ENCODE data around the gene KIF13A.
"Not testable (repeated sequence)": the region's sequence is repeated elsewhere in the genome, so short reads cannot be mapped to it uniquely, and the experiment has no call there.

Gene KIF13A

DNA sequence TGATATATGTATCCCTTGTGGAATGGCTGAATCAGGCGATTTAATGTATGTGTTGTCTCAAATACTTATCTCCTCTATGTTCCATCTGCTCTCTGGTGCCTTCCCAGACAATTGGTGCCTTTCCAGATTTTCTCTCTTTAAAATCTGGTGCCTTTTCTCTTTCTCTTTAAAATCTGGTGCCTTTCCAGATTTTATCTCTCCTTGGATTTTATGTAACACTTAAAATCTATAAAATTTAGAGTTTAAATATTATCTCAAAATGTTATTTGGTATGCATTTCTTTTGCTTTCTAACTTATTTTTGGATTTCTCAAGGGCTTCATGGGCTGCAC, 116.3 kb downstream of the KIF13A start:
- DNase-seq (ENCODE audit: low read depth in 2 of 2): no peak

DNA sequence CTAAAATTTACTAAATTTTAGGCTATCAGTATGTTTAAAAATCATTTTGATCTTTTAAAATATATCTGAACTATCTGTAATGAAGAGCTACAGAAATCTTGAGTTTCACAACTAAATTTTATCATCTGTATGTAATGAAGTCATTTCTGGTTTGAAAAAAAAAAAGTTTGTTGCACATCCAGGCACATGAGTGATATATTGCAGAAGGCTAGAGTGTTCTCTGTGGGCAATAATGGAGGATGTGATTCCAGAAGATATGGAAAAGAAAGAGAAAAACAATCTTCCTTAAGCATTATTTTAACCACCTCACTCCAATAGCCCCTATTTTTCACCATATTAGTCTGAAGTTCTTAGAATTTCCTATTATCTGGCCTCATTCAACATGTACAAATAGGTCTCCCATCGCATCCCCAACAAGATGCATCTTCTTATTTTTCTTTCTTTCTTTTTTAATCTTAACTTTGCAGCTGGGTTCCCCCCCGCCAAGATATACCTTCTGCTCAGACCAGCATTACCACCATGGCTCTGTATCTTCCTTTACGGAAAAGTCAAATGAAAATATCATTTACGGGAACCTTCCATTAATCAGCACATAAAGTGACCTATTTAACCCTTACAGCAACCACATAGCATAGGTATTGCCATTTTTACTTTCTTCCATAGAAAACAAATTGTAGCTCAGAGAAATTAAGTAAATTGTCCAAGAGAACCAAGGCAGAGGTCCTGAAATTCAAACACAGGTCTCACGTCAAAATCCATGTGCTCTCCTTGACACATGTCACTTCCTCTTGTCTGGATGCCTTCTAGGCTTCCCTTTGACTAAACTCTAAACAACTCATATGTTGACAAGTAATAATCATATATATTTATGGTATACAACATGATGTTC, 116.9 kb downstream of the KIF13A start:
- DNase-seq (ENCODE audit: low read depth in 2 of 2): no peak

DNA sequence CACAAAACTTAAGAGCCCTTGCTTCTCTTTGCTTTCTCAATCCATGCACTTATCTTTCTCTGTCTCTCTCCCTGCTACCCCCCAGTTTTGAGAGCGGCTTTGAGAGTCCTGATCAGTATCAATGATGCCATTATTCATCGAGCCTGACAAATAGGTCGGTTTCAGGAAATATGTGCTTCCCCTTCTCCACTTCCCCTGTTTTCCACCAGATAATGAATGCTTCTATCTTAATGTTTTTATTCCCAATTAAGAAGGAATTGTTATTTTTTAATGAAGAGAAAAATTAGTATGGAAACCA, 117.7 kb downstream of the KIF13A start:
- DNase-seq (ENCODE audit: low read depth in 2 of 2): no peak

DNA sequence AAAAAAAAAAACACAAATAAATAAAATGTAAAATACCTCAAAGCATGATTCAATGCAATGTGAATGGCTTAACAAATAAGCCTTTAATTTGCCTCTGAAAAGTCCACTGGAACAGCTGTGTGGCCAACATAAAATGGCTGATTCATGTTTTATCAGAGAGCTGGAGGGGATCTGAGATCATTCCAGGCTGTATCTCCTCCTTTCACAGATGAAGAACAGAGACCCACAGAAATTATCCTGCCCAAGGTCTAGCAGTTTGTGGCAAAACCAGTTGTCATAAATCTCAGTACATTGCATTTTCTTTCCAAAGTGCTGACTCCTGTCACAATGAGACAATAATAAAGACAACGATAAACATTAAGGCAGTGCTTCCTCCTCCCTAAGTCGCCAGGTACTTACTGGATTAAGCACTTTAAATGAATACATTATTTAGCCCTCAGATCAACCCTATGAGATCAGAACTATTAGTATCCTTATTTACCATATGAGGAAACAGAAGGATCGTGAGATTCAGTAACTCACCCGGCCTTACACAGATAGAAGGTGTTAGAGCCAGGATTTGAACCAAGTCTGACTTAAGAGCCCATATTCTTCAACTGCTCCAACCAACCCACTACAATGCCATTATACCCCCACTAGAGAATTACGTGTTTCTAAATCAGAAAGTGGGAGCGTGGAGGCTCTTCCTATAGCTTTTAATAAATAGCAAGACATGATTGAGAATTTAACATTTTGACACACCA, 118.3 kb downstream of the KIF13A start:
- DNase-seq (ENCODE audit: low read depth in 2 of 2): no peak

DNA sequence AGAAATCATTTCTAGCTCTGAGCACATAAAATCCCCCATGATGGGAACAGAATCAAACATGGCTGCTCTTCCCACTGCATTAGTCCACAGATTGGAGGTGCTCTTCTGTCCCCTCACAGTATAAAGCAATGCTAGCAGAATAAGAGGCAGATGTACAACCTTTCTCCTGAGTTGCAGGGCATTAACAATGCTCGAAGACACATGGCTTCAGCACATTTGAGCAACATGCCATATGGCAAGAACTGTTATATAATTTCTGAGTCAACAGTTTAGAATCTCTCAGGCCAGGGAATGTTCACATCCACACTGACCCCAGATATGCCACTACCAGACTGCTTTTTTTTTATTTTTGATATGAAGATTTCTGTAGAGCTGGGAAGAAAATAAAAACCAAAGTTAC, 119.6 kb downstream of the KIF13A start:
- DNase-seq (ENCODE audit: low read depth in 2 of 2): no peak

DNA sequence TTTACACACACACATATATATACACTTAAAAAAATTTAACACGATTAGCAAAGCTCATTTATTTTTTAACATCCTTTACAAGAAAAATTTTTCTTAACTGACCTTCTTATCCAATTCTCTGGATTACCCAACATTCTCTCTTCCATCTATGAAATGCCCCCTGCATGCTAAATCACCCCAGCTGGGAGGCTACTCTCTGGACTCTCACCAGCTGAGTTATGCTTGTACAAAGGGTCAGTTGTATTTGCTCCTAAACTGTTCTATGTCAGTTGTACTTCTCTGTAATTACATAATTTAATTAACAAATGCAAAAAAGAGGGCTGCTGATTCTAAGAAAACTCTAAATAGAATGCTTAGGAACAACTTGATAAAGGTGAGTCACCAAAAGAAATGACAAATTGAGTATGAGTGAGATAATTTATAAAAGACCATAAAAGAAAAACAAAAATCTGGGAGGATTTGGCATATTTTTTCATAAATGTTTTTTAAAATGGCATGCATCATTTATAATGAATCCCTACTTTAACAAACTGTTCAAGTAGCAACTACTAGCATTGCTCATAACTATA, 120.5 kb downstream of the KIF13A start:
- DNase-seq (ENCODE audit: low read depth in 2 of 2): no peak

DNA sequence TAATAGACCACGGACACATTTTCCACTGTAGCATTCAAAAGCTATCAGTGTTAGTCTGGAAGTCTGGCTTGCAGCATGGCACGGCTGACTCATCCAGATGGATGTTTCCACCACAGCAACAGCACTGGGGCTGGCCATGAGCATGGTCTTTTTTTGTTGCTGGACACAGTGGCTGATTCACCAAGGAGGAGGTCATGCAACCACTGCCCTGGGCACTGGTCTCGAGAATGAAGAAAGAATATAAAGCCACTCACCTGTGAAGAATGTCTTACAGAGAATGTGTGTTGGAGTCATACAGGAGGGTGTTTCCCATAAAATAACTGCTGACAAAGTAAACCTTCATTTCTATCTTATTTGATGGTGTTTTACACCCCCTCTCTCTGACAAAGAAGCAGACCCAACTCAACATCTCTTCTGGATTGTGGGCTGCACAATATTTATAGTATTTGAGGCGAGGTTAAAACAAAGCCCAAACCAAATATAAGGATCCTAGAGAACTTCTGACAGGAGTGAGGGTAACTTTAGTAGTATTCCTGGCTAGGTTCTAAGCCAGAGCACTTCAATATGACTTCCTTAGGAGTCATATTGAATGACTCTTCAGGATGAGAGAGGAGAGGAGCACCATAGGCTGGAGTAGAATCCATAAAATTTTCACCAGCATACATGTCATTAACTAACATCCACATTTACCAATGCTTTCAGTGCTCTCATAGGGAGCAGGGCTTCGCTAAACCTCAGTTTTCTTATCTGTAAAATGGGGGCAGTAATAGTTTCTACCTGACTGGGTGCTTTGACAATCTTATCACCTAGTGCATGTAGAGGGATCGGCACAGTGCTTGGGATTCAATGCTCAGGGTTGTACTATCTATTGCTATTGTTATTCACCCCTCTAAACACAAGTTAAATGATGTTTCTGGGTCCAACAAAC, 121.4 kb downstream of the KIF13A start:
- DNase-seq (ENCODE audit: low read depth in 2 of 2): no peak

DNA sequence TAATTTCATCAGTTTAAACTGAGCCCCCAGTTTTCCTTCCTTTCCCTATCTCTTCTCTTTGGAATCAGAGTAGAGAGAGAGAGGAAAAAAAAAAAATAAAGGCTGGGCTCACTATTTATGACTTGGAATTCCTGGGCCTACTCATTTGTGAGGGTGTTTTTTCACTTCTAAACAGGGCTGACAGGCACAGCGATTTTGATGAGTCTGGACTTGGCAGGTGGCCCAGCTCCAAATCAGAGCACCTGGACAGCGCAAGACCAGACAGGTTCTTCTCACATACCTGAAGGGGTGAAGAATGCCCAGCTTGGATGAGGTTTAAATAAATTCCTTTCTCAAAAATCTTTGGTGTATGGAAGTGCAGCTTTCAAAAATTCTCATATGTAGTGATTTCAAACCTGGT, 122.2 kb downstream of the KIF13A start:
- no peak for DNase-seq (ENCODE audit: low read depth in 2 of 2)

DNA sequence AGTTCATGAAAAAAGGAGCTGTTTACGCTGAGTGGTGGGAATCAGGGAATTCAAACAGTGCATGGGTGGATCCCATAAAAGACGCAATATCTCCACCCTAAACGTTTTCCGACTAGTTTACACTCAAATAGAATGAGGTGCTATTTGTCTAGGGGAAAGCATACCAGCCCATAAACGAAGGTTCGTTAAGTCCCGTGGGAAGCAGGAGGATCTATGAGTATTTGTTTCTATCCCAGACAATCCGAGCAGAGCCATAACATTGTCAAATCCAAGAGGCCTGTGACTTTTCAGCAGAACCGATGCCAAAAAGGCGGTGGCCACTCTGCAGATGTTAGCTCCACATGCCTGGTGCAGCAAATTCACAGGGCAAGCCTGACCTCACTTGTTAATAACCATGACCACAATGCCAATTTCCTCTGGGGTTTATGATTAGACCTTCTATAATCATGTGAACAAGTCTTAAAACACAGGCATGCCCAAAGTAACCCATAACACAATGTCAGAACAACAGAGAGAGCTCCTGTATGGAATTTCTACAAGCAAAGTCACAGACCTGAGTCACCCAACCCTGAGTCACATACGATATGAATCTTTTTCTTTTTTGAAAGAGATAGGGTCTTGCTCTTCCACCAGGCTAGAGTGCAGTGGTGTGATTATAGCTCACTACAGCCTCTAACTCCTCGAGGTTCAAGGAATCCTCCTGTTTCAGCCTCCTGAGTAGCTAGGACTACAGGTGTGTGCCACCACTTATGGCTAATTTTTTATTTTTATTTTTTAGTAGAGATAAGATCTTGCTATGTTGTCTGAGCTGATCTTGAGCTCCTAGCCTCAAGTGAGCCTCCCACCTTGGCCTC, 123.3 kb downstream of the KIF13A start:
- DNase-seq (ENCODE audit: low read depth in 2 of 2): no peak

DNA sequence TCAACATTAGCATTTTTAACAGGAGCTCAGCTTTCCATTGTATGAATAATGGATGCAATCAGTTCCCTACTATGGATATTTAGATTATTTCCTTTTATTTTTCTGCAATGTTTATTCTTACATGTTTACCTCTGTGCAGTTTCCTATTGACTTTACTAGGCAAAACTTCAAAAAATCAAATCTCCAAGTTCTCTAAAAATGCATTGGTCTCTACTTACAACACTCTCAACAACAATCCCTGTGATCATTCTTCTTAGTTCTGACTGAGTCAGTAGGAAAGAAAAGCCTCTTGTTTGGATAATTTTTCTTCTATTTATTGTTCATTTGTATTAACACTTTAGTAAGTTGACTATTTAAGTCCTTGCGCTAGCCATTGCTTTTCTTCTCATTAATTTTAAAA, 126.1 kb downstream of the KIF13A start:
- DNase-seq (ENCODE audit: low read depth in 2 of 2): no peak

DNA sequence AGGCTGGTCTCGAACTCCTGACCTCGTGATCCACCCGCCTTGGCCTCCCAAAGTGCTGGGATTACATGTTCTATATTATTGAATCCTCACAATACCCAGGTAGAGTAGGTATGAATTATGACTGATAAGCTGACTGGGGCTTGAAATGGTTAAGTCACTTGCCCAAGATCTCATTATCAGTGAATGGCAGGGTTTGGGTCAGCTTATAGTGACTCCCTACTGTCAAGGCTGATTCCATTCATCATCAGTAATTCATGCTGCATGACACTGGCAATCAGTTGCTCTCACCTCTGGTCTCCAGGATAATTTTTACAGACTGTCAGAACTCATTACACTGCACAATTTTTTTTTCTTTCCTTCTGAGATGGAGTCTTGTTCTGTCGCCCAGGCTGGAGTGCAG, 127.6 kb downstream of the KIF13A start:
- DNase-seq (ENCODE audit: low read depth in 2 of 2): no peak

DNA sequence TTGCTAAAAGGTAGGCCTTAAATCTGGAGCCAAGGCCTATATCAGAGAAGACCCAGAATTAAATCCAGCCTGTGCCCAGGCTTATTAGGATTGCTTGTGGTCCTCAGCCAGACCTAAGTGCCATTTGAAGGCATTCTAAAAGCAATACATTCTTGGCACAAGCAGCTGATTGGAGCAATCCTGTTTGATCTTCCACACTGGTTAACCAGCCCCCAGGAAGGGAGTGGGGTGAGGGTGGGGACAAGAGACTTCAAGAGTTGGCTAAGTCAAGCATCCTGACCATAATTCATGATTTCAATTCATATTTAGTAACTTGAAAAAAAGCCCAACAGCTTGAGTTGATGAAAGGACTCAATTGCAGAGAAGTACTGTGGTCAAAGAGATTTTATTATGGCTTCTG, 128.9 kb downstream of the KIF13A start:
- no peak for DNase-seq (ENCODE audit: low read depth in 2 of 2)

DNA sequence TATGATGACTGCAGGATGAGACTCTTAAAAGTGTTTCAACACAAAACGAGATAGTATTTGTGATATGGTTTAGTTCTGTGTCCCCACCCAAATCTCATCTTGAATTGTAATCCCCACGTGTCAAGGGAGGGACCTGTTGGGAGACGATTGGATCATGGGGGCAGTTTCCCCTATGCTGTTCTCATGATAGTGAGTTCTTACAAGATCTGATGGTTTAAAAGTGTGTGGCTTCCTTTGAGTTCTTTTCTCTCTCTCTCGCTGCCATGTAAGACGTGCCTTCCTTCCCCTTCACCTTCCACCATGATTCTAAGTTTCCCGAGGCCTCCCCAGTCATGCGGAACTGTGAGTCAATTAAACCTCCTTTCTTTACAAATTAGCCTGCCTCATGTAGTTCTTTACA, 130.2 kb downstream of the KIF13A start:
- not testable (repeated sequence) for DNase-seq (ENCODE audit: low read depth in 2 of 2)

DNA sequence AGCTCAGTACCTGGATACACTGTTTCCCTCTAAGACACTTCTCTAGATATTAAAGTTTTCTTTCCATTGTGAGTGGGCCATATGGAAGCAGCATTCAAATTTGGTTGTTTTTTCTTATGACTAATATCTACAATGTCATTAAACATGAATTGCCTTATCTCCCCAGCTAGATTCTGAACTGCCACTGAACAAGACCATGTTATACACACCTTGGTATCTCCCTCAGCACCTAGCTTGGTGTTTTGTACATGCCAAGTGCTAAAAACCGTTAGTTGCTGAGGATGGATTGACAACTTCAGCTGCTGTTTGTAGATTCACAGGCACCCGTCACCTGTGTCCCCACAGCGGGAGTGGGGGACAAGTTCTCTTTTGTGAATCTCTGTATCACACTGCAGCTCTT, 131.1 kb downstream of the KIF13A start:
- no peak for DNase-seq (ENCODE audit: low read depth in 2 of 2)

DNA sequence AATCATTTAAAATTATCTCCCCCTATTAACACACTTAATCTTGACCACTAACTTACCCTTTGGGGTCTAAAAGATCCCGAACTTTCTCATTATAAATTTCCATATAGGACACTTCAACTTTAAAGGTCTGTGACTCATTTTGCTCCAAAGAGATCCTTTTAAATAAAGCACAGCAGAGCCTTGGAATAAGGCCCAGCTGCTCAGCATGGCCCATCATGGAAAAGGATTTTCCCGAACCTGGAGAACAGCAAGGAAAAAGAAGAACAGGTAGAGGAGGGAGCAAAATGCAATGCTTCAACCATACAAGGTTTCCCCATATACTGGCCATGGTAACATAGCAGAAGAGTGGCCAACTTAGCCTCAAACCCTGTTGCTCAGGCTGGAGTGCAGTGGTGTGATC, 132.1 kb downstream of the KIF13A start:
- no peak for DNase-seq (ENCODE audit: low read depth in 2 of 2)

DNA sequence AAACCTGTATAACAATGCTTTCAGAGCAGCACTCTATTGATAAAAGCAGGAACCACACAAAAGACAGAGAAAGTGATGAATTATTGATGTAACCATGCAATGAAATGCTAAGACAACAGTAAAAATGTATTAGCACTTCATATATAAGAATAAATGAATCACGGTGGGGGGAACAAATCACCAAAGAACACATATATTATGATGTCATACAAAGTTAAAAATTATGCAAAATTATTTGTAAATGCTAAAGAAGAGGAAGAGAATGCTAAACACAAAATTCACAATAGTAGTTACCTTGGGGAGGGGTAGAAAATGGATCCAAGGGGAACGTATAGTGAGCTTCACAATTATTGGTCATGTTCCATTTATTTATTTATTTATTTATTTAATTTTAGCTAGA, 133.9 kb downstream of the KIF13A start:
- DNase-seq (ENCODE audit: low read depth in 2 of 2): no peak

DNA sequence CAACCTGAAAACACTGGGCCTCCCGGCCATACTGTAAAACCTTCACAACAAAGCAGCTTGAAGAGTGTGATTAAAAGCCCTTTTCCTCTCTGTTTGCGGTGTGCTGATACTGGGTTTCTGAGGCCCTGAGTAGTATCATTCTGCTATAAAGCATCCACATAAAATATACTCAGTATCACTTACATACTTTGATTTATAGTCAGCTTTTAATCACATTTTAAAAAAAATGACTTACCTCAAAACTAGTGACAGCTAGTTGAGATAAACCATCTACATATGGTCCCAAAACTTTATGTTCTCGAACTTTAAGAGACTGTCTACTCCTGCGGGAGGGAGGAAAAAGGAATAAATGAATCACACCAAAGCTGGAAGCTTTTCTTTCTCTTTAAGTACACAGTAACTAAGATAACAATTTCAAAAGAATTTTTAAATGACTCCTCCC, 135.7 kb downstream of the KIF13A start:
- DNase-seq (ENCODE audit: low read depth in 2 of 2): no peak

DNA sequence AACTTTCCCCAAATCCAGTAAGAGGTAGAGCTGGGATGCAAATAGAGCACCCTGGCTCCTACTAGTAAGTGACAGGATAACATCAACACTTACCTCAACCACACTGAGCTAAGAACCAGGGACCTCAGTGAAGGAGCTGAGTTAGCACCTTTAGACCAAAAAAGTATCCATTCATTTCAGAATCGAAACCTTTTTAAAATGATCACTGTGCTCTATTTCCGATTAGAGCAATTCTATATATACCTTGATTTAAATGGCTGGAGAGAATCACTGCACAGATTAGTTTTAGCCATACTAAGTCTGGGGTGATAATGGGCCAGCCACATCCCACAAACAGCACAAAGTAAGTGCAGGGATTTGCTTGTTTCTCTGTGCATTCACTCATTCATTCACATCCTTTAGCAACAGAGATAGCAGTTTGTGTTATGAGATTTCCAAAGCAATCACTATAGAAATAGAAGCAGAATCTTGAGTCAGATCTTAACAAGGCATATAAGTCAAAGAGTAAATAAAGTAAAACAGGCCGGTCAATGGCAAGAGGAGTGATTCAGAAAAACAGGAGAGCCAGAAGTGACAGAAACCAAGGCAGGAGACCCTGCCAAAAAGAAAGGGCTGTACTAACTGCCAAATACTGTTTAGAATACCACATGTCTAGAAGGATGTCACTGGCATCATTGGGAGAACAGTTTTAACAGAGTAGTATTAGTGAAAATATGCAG, 136.3 kb downstream of the KIF13A start:
- no peak for DNase-seq (ENCODE audit: low read depth in 2 of 2)

DNA sequence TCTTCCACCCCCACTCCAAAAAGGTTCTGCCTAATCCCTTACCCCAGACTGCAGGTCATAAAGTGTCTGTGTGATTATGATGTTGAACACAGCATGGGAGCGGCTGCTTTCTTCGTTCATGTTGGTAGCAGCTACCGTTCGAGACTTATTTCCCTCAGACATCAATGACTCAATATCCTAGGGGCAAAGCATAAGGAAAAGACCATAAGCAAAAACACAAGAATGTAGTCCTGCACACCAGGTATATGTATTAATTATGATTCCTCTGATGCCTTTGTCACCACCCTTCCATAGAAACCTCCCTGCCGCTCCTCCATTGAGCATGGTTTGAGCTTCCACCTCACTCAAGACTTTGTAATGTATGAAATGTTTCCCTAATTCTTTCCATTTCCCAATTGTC, 137.2 kb downstream of the KIF13A start:
- DNase-seq (ENCODE audit: low read depth in 2 of 2): no peak

DNA sequence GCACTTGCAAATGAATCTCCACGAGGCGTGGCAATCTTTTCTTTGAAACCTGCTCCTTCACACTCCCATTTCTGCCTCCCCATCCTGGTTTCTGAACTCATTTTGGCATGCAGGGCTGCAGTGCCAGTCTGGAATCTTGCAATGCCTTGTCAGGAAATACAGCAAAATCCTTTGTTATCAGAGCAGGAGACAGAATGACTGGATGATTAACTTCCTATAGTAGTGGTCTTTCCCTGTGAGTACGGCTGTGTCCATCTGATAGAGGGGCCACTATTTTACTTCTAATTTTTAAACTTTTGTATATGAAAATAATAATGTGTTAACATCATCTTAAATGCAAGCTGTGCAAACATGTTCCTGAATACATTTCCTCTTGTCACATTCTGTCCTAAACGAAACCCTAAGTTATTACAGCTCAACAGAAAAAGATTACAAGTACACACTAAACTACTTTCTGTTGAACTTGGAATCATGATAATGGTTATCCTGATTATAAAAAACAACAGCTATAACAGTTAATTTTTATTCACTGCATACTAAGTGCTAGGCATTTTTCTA, 140.2 kb downstream of the KIF13A start:
- DNase-seq (ENCODE audit: low read depth in 2 of 2): no peak
